Erythroblast (primary cell): Measurements from ENCODE around the gene HOMEZ.
A peak's percentile ranks its signal among the peaks of the same experiment; 100 is the strongest.

Experiments used
- GATA1 ChIP-seq: IDR thresholded peaks from 2 replicates; pipeline ENCODE4 v1.6.1; 2011; ENCODE audit warnings: low read depth, mild to moderate bottlenecking, control low read depth, low read length, moderate library complexity
- POLR2A ChIP-seq: IDR thresholded peaks from 2 replicates; pipeline ENCODE4 v1.6.1; 2011; ENCODE audit warnings: mild to moderate bottlenecking, low read length

GRCh38 chr14:23286020-23286901 lies at the start of gene HOMEZ:
- peak; percentile 90 for TF ChIP-seq POLR2A
- TF ChIP-seq GATA1: no peak
